Measurements from ENCODE around the gene SLC25A25. TPM values are rescaled to one million over a fixed set of nuclear protein-coding genes. Genes with fewer than 3 reads are reported as not detected.

SLC25A25 gene
- total RNA-seq, 1 donor from 2014 or later, result 7.3 TPM

GRCh38 chr9:128085943-128086342 is 17.9 kb downstream of the SLC25A25 start:
- no peak for DNase-seq (ENCODE audit: low read depth)
- H3K4me3 ChIP-seq (ENCODE audit: low read depth, low read length), result no peak overlapping the region
- TF ChIP-seq, protein P1, sequence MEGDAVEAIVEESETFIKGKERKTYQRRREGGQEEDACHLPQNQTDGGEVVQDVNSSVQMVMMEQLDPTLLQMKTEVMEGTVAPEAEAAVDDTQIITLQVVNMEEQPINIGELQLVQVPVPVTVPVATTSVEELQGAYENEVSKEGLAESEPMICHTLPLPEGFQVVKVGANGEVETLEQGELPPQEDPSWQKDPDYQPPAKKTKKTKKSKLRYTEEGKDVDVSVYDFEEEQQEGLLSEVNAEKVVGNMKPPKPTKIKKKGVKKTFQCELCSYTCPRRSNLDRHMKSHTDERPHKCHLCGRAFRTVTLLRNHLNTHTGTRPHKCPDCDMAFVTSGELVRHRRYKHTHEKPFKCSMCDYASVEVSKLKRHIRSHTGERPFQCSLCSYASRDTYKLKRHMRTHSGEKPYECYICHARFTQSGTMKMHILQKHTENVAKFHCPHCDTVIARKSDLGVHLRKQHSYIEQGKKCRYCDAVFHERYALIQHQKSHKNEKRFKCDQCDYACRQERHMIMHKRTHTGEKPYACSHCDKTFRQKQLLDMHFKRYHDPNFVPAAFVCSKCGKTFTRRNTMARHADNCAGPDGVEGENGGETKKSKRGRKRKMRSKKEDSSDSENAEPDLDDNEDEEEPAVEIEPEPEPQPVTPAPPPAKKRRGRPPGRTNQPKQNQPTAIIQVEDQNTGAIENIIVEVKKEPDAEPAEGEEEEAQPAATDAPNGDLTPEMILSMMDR (conservative IDR thresholded peaks at IDR 0.05; ENCODE audit: low read depth, low read length), result no peak

DNA sequence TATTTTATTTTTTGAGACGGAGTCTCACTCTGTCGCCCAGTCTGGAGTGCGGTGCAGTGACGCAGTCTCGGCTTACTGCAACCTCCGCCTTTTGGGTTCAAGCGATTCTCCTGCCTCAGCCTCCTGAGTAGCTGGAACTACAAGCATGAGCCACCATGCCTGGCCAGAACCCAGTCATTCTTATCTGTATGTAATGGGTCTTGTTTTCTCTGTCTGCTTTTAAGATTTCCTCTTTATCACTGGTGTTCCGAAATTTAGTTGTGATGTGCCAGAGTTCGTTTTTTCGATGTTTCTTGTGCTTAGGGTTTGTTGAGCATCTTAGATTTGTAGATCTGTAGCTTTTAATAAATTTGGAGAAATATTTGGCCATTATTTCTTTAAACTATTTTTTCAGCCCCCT is 19.2 kb downstream of the SLC25A25 start:
- no peak overlapping the region for H3K4me3 ChIP-seq (ENCODE audit: low read depth, low read length)
- TF ChIP-seq, protein P1 (conservative IDR thresholded peaks at IDR 0.05; ENCODE audit: low read depth, low read length), result no peak
- DNase-seq (ENCODE audit: low read depth), result no peak

GRCh38 chr9:128088253-128088945 is 20.4 kb downstream of the SLC25A25 start:
- TF ChIP-seq, protein P1 (conservative IDR thresholded peaks at IDR 0.05; ENCODE audit: low read depth, low read length), result no peak
- no peak overlapping the region for H3K4me3 ChIP-seq (ENCODE audit: low read depth, low read length)
- DNase-seq (ENCODE audit: low read depth), result no peak

- no peak for DNase-seq (ENCODE audit: low read depth)
- TF ChIP-seq, protein P1 (conservative IDR thresholded peaks at IDR 0.05; ENCODE audit: low read depth, low read length), result no peak
- H3K4me3 ChIP-seq (ENCODE audit: low read depth, low read length), result no peak overlapping the region
These were observed 21.3 kb downstream of the SLC25A25 start for GRCh38 chr9:128089299-128089698.

GRCh38 chr9:128091144-128091543 is 23.1 kb downstream of the SLC25A25 start:
- DNase-seq (ENCODE audit: low read depth), result no peak
- TF ChIP-seq, protein P1 (conservative IDR thresholded peaks at IDR 0.05; ENCODE audit: low read depth, low read length), result no peak
- no peak overlapping the region for H3K4me3 ChIP-seq (ENCODE audit: low read depth, low read length)

DNA sequence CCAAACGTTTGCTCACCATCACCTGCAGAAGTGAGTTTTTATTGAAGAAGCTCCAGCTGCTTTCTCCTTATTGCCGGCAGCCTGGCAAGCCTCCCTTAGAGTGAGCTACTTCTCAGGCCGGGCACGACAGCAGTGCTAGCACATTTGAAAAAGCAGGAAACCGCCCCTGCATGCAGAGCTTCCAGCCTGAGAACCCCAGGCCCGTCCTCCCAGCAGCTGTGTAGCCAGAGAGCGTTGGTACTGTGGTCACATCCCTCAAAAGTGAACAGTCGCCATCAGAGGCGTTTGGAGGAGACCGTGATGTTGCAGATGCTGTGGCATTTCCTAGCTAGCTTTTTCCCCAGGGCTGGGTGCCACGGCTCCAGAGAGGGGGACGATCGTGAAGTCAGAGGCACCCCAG is 23.5 kb downstream of the SLC25A25 start:
- TF ChIP-seq, protein P1 (conservative IDR thresholded peaks at IDR 0.05; ENCODE audit: low read depth, low read length), result no peak
- H3K4me3 ChIP-seq (ENCODE audit: low read depth, low read length), result no peak overlapping the region
- no peak for DNase-seq (ENCODE audit: low read depth)
